Loucy (cell line): Measurements from ENCODE around the gene NAV2.

Experiments used
- H2AFZ ChIP-seq: fragments of 200-600 bp; sonication (generic); 2 replicates; pipeline ENCODE4 v1.6.0; 2016; ENCODE audit warnings: antibody characterized with exemption, mild to moderate bottlenecking, low read length, moderate library complexity
- H3F3A ChIP-seq: fragments of 200-600 bp; 2 replicates; pipeline ENCODE4 v1.6.0; 2016; ENCODE audit warnings: antibody characterized with exemption, low read depth, mild to moderate bottlenecking
- H3K27me3 ChIP-seq: fragments of 200-600 bp; sonication (generic); 2 replicates; pipeline ENCODE4 v1.6.1; 2014; ENCODE audit warnings: low read length, mild to moderate bottlenecking; ENCODE audit not compliant: insufficient read depth, poor library complexity, severe bottlenecking
- H3K36me3 ChIP-seq: fragments of 200-600 bp; sonication (generic); 2 replicates; pipeline ENCODE4 v1.6.1; 2016; ENCODE audit warnings: low read length; ENCODE audit not compliant: insufficient read depth
- H3K4me1 ChIP-seq: fragments of 200-600 bp; sonication (generic); 2 replicates; pipeline ENCODE4 v1.5.1; 2014; ENCODE audit warnings: low read length, mild to moderate bottlenecking; ENCODE audit not compliant: insufficient read depth, poor library complexity, severe bottlenecking
- H3K4me2 ChIP-seq: fragments of 200-600 bp; sonication (generic); 2 replicates; pipeline ENCODE4 v1.6.0; 2014; ENCODE audit warnings: antibody characterized with exemption, low read length, low read depth, mild to moderate bottlenecking; ENCODE audit not compliant: poor library complexity, severe bottlenecking
- H3K4me3 ChIP-seq: fragments of 200-600 bp; sonication (generic); 2 replicates; pipeline ENCODE4 v1.5.1; 2014; ENCODE audit warnings: low read length, mild to moderate bottlenecking, mixed read lengths; ENCODE audit not compliant: poor library complexity, severe bottlenecking
- H3K79me2 ChIP-seq: fragments of 200-600 bp; sonication (generic); 2 replicates; pipeline ENCODE4 v1.6.1; 2014; ENCODE audit warnings: low read length; ENCODE audit not compliant: insufficient read depth
- H3K9ac ChIP-seq: fragments of 200-600 bp; sonication (generic); 2 replicates; pipeline ENCODE4 v1.6.0; 2014; ENCODE audit warnings: mild to moderate bottlenecking, low read depth, low read length, moderate library complexity; ENCODE audit not compliant: poor library complexity, severe bottlenecking
- H3K9me2 ChIP-seq: fragments of 200-600 bp; sonication (generic); replicated peaks from 2 replicates; pipeline ENCODE4 v1.6.1; 2016; ENCODE audit warnings: low read depth, low read length, mixed read lengths
- H3K9me3 ChIP-seq: fragments of 200-600 bp; sonication (generic); 2 replicates; pipeline ENCODE4 v1.6.1; 2014; ENCODE audit warnings: mild to moderate bottlenecking, antibody characterized with exemption, low read length, low read depth; ENCODE audit not compliant: insufficient read depth
- H4K20me1 ChIP-seq: fragments of 200-600 bp; sonication (generic); 2 replicates; pipeline ENCODE4 v1.6.0; 2014; ENCODE audit warnings: antibody characterized with exemption, low read length, mild to moderate bottlenecking; ENCODE audit not compliant: insufficient read depth, poor library complexity, severe bottlenecking
- EZH2phosphoT487 ChIP-seq: fragments of 200-600 bp; IDR thresholded peaks from 2 replicates; pipeline ENCODE4 v1.6.1; 2018; ENCODE audit warnings: antibody characterized with exemption, mild to moderate bottlenecking, moderate library complexity, borderline replicate concordance
- TF ChIP-seq, protein P1 (sequence below): fragments of 200-600 bp; sonication (generic); conservative IDR thresholded peaks from 2 replicates; pipeline ENCODE4 v1.5.1; 2014; ENCODE audit warnings: mild to moderate bottlenecking, antibody characterized with exemption, low read length

Gene NAV2

DNA sequence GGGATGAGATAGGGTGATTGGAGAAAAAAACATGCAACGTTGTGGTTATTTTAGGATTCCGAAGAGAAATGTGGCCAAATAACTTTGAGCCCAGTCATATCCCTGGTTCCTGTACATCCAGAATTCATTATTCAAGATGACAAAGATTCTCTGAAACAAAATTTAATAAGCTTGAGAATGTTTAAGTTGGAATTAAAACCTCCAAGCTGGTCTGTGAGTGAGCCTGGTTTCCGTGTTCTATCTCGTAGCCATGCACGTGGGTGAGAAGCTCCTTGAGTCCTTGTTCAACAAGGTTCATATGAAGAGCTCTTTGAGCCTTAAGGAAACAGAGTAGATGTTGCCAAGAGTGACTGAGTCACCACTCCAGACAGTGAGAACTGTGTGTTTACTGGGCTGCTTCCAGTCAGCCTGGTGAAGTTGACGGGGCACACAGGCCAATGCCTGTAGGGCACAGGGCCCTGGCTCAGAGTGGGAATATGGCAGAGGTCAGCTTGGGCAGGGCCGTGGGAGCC is 206.5 kb downstream of the NAV2 start:
- no peak overlapping the region for H3K4me3 ChIP-seq
- H3K79me2 ChIP-seq: no peaks in the 10 kb centered on the region
- H3K4me2 ChIP-seq: no peak overlapping the region
- no peaks in the 10 kb centered on the region for H3K9me2 ChIP-seq
- no peaks in the 10 kb centered on the region for H3K36me3 ChIP-seq
- H2AFZ ChIP-seq: no peak overlapping the region
- TF ChIP-seq EZH2phosphoT487: no peak
- H3K9me3 ChIP-seq: no peaks in the 10 kb centered on the region
- H3K27me3 ChIP-seq: no peaks in the 10 kb centered on the region
- no peaks in the 10 kb centered on the region for H3F3A ChIP-seq
- no peaks in the 10 kb centered on the region for H4K20me1 ChIP-seq
- no peaks in the 10 kb centered on the region for H3K4me1 ChIP-seq
- no peak overlapping the region for H3K9ac ChIP-seq

- H3K27me3 ChIP-seq: no peaks in the 10 kb centered on the region
- no peak overlapping the region for H2AFZ ChIP-seq
- H3F3A ChIP-seq: no peaks in the 10 kb centered on the region
- no peaks in the 10 kb centered on the region for H3K79me2 ChIP-seq
- no peak overlapping the region for H3K4me3 ChIP-seq
- H3K9me3 ChIP-seq: no peaks in the 10 kb centered on the region
- H3K9me2 ChIP-seq: no peaks in the 10 kb centered on the region
- H3K36me3 ChIP-seq: no peaks in the 10 kb centered on the region
- no peak overlapping the region for H3K4me2 ChIP-seq
- H3K9ac ChIP-seq: no peak overlapping the region
- no peaks in the 10 kb centered on the region for H3K4me1 ChIP-seq
- no peak for TF ChIP-seq EZH2phosphoT487
- TF ChIP-seq, protein P1, sequence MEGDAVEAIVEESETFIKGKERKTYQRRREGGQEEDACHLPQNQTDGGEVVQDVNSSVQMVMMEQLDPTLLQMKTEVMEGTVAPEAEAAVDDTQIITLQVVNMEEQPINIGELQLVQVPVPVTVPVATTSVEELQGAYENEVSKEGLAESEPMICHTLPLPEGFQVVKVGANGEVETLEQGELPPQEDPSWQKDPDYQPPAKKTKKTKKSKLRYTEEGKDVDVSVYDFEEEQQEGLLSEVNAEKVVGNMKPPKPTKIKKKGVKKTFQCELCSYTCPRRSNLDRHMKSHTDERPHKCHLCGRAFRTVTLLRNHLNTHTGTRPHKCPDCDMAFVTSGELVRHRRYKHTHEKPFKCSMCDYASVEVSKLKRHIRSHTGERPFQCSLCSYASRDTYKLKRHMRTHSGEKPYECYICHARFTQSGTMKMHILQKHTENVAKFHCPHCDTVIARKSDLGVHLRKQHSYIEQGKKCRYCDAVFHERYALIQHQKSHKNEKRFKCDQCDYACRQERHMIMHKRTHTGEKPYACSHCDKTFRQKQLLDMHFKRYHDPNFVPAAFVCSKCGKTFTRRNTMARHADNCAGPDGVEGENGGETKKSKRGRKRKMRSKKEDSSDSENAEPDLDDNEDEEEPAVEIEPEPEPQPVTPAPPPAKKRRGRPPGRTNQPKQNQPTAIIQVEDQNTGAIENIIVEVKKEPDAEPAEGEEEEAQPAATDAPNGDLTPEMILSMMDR: no peak
- H4K20me1 ChIP-seq: no peaks in the 10 kb centered on the region
These were observed 208.3 kb downstream of the NAV2 start for GRCh38 chr11:19920982-19921381.

GRCh38 chr11:19921976-19922688 is 209.5 kb downstream of the NAV2 start:
- Histone ChIP-seq H3K9ac (no peak overlapping the region), H3F3A (no peaks in the 10 kb centered on the region), H3K4me1 (no peaks in the 10 kb centered on the region), H3K36me3 (no peaks in the 10 kb centered on the region), H3K9me3 (no peaks in the 10 kb centered on the region), H3K4me3 (no peak overlapping the region), H3K79me2 (no peaks in the 10 kb centered on the region), H2AFZ (no peak overlapping the region), H4K20me1 (no peaks in the 10 kb centered on the region), H3K27me3 (no peaks in the 10 kb centered on the region), H3K4me2 (no peak overlapping the region), H3K9me2 (no peaks in the 10 kb centered on the region)
- no peak for TF ChIP-seq EZH2phosphoT487
- TF ChIP-seq, protein P1: no peak

DNA sequence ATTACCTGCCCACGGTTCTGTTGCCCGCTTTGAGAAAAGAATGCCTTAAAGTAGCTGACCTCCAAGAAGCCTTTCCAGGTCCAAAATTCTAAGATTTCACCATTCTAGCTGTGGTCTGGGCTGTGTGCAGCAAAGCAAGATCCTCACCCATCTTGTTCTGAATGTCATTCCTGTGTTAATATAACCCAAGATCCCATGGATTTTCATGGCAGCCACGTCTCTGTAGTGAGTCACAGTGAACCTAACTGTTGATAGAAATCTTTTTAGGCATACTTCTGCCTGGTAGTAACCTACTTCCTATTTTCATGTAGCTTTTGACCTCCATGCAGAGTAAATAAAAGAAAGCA is 210.0 kb downstream of the NAV2 start:
- H3F3A ChIP-seq: no peaks in the 10 kb centered on the region
- H3K4me3 ChIP-seq: no peak overlapping the region
- no peak overlapping the region for H3K4me2 ChIP-seq
- H3K9ac ChIP-seq: no peak overlapping the region
- H3K4me1 ChIP-seq: no peaks in the 10 kb centered on the region
- no peaks in the 10 kb centered on the region for H3K9me3 ChIP-seq
- no peaks in the 10 kb centered on the region for H3K27me3 ChIP-seq
- no peak overlapping the region for H2AFZ ChIP-seq
- H3K79me2 ChIP-seq: no peaks in the 10 kb centered on the region
- no peaks in the 10 kb centered on the region for H4K20me1 ChIP-seq
- TF ChIP-seq EZH2phosphoT487: no peak
- TF ChIP-seq, protein P1: no peak
- no peaks in the 10 kb centered on the region for H3K36me3 ChIP-seq
- H3K9me2 ChIP-seq: no peaks in the 10 kb centered on the region
